G401 (cell line): ENCODE measurements around the gene HSD11B2. TPM values are rescaled to one million over a fixed set of nuclear protein-coding genes. Genes with fewer than 3 reads are reported as not detected.

Experiments
- DNase-seq: peaks from one replicate; pipeline ENCODE4 v3.0.0-alpha.2; 2015; ENCODE audit warnings: low spot score
- in situ Hi-C: cut with HindIII; loops from 2 replicates; pipeline ENCODE4 v1.10.0; 2016; ENCODE audit warnings: low sequenced_read_pairs, mixed read lengths
- total RNA-seq: library from RNA; depleted of rRNA; stranded (reverse); fragments of >200 nt; shearing (Covaris generic); gene quantifications from 2 replicates; pipeline ENCODE4 v1.2.3, GENCODE V29; 2014

The HSD11B2 gene
- total RNA-seq, 1 experiment from 2014 or later, result not detected

DNA sequence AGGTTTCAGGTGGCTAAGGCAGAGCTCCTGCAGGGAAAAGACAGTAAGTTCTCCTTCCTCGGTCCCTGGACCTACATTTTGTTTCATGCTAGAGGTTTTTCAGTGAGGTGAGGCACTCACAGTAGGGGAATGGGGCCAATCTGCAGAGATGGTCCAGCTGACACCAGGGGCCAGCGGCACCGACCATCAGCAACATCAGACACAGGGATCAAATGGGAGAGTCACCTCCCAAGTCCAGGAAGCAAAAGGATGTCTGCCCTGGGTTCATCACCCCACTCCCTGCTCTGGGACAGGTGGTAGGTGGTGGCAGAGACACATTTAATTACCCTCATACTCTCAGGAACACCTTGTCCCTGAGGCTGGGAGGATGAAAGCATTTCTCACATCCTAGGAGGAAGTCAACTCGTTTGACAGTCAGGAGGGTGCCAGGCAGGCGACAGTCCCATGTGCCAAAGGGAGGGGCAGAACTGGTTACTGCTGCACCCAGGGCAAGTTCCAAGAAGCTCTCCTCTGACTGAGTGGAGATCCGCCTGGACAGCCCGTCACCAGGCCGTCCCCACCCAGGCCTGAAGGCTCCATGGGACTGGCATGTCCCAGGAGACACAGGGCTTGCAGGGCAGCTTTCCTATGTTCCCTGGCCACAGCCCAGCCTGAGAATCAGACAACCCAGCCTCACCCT, 30.8 kb downstream of the HSD11B2 start:
- no peak for DNase-seq
- in situ Hi-C loops, result no loop called here

DNA sequence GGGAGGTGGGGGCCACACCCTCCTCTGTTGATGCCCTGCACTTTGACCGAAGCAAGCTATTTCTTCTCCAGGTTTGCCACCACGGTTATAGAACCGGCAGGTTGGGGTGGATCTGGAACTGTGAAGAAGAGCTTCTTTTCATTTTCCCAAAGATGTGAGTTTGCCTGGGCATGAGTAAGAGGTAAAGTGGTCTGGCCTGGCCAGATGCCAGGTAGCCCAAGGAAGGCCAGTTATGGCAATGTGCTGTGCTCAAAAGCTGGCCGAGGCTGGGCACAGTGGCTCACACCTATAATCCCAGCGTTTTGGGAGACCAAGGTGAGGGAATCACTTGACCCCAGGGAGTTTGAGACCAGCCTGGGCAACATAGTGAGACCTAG, 31.3 kb downstream of the HSD11B2 start:
- in situ Hi-C loops, result no loop called here
- DNase-seq, result no peak

DNA sequence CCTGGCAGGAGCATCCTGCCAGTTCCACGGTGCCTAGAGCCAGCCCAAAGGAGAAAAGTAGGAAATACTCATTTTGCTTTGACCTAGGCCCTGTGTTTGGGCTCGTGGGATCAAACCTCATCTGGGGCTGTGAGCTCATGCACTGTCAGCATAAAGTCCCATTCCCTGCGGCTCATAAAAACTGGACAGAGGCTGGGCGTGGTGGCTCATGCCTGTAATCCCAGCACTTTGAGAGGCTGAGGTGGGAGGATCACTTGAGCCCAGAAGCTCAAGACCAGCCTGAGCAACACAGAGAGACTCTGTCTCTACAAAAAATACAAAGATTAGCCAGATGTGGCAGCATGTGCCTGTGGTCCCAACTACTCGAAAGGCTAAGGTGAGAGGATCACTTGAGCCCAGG, 32.1 kb downstream of the HSD11B2 start:
- in situ Hi-C loops, result no loop called here
- DNase-seq, result no peak

DNA sequence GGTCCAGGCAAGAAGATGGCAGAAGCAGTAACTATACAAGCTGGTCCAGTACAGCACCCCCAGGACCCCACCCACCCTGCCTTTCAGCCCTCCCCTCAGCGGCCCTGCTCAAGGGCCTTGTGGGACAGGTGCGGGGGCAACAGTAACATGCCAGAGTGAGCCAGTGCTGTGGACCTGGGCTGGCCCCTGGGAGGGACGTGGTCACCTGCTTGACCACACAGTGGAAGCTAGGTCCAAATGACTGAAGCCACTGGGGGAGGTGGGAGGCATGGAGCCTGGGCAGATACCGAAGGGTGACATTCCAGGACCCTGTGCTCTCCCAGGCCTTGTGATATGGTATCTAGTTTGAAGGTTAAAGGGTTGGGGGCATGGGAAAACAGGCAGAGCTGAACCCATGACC, 32.8 kb downstream of the HSD11B2 start:
- no peak for DNase-seq

DNA sequence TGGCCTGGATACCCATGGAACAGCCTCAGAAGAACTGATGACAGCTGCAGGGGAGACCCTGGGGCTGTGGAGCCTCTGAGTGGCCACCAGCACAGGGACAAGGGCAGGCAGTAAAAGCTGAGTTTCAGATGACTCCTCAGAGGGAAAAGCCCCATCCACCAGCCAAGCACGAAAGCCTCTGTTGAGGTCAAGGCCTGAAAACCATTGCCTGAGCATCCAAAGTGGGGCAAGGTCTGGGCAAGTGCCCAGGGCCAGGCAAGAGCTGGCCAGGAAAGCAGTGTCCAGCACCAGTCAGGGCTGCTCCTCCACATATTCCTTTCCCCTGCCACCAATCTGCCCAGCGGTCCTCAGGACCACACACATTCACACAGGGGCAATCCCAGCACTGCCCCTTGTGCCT, 33.6 kb downstream of the HSD11B2 start:
- in situ Hi-C loops, result no loop called here
- no peak for DNase-seq

More for the DNA sequence above, 32.8 kb downstream of the HSD11B2 start:
- in situ Hi-C loops, result no loop called here

DNA sequence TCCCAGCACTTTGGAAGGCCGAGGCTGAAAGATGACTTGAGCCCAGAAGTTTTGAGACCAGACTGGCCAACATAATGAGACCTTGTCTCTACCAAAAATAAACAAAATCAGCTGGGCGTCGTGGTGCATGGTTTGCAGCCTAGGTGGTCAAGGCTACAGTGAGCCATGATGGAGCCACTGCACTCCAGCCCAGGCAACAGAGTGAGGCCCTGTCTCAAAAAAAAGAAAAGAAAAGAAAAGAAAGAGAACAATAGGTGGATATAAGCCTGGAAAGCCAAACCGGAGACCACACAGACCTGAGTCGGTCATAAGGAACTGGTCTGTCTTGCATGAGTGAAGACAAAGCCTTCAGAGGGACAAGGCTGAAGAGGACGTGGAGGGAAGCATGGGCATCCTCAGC, 35.7 kb downstream of the HSD11B2 start:
- DNase-seq, result no peak
- in situ Hi-C loops, result no loop called here

DNA sequence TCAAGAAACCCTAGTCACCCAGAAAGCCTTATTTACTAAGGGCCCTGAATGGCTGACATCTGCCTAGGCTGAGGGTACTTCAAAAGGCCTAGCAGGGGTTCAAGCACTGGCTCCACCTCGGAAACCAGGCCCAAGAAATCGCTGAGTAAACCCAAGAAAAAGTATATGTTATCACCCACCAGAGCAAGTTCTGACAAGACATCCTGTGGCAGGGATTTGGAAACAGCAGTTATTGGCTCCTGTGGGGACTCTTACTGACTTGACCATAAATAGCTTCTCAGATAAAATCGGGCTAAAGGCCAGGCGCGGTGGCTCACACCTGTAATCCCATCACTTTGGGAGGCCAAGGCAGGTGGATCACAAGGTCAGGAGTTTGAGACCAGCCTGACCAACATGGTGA, 37.8 kb downstream of the HSD11B2 start:
- no peak for DNase-seq
- in situ Hi-C loops, result no loop called here

DNA sequence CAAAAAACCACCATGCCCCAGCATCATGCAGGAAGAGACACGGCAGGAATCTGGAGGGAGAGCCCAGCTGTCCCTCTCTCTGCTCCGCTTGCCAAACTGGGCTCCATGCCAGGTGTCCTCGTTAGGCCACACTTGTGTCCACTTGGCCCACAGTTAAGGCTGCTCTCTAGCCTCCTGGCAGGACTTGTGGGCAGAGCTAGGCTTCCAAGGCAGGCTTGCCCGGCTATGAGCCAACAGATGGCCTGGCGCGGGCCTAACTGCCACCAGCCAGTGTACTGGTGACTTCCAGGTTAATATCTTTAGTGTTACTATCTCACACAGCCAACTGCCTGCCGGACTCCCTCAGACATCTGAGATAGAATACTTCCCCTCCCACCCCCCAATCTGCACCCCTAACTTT, 39.4 kb downstream of the HSD11B2 start:
- peak; percentile 100 for DNase-seq
- in situ Hi-C loops, result no loop called here

DNA sequence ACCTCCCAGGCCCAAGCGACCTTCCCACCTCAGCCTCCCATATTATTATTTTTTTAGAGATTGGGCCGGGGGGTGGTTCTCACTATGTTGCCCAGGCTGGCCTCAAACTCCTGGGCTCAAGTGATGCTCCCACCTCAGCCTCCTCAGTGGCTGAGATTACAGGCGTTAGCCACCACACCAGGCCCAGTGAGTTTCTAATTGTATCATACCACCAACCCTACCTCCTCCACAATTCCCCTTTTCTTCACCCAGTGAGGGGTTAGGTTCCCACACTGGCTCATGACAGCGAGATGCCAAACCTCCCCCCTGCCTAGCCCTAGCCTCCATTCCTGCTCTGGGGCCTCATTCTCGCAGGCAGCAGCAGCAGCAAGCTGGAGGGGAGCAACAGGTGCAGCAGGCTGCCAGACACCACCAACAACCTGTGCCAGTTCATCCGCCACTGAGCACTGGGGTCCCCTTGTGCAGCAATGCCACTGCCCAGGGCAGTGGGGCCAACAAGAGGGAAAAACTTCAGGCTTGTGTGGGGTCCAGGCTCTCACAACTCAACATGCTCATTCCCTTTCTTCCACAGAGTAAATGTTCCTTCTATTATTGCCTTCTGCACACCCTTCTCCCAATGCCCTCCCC, 41.0 kb downstream of the HSD11B2 start:
- in situ Hi-C loops, result no loop called here
- DNase-seq, result no peak

DNA sequence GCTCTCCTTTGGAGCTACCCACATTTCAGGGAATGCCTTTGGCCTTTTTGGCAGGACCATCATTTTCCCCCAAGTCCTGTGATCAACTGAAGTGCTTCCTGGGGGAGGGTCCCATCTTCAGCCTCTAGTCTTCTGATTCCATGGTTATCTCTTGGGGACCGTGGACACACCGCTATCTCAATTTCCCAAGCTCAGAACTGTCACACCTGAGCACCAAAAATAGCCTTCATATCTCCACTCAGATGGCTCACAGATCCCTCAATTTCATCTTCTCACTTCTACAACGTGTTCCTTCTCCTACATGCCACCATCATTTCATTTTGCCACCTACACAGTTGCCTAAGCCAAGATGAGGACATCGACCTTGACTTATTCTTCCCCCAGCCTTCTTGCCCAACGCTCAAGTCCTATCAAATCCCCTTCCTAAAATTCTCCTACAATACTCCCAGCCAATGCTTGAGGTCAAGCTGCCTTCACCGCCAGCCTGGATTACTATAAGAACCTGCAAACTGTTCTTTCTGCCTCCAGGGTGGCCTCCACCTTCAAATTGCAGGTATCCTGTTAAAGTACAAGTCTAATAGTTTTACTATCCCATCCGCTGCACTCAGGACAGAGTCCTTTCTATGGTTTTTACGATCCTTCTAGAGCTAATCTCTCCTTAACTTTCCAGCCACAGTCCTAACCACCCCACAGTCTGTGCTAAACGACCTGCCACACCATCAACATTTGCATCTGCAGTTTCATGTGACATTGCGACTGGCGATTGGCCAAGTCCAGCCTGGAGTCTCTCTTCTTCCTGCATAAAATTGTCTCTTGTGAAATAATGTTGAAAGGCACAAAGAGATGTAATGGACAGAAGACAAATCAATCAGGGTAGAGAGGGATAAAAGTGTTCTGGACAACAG, 43.9 kb downstream of the HSD11B2 start:
- DNase-seq, result no peak
- in situ Hi-C loops, result no loop called here

DNA sequence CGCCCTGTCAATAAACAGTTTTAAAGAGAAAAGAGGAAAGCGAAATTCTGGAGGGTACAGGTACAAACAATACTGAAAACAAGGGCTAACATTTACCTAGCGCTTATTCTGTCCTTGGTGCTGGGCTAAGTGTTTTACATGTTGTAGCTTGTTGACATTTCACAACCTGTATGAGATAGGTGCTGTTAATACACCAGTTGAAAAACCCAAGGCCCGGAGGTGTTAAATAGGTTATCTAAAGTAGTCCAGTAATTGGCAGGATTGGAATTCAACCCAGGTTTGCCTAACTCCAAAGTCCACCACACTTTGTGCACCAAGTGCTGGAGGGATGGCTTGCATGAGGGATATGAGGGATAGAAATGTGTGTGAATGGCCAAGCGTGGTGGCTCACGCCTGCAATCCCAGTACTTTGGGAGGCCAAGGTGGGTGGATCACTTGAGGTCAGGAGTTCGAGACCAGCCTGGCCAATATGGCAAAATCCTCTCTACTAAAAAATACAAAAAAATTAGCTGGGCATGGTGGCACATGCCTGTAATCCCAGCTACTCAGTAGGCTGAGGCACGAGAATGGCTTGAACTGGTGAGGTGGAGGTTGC, 47.1 kb downstream of the HSD11B2 start:
- no peak for DNase-seq
- in situ Hi-C loops, result no loop called here

DNA sequence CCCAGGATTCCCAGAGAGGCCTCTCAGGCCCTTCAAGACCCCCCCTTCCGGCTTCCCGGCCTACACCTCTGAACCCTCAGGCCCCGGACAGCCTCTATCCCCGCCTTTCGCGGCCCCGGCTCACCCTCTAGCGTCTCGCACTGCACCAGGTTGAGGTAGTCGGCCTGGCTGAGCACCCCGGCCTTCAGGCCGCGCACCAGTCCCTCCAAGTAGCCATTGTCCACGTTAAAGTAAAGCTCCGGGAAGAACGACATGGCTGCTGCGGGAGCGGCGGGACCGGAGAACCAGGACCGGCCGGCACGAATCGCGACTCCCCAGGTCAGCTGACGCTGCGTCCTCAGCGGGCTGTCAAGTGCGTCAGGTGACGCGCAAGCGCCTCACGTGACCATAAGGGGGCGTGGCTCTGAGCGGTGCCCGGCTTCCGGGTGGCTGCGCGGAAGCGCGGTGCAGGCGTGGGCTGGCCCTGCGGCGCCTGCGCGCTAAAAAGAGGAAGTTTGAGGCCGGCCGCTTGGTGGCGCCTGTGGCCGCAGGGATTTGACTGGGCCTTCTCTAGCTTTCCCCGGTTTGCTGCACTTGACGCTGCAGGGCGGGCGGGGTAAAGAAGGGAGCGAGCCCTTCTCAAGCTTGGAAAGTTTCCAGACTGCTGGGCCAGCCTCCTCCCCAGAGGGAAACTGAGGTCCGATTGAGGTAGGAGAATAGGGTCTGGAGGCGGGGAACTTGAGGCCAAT, 50.1 kb downstream of the HSD11B2 start, which contains the start of gene ATP6V0D1:
Gene ATP6V0D1 (minus strand): TSS at position 325 of the 728 bp plus-strand sequence. CDS start 71 bp downstream, at position 254.
- peak; percentile 97 for DNase-seq
- in situ Hi-C loops, result loop anchor here (5.0 kb wide), 1 partner anchor 34 kb away; no protein-coding TSS in a partner anchor

DNA sequence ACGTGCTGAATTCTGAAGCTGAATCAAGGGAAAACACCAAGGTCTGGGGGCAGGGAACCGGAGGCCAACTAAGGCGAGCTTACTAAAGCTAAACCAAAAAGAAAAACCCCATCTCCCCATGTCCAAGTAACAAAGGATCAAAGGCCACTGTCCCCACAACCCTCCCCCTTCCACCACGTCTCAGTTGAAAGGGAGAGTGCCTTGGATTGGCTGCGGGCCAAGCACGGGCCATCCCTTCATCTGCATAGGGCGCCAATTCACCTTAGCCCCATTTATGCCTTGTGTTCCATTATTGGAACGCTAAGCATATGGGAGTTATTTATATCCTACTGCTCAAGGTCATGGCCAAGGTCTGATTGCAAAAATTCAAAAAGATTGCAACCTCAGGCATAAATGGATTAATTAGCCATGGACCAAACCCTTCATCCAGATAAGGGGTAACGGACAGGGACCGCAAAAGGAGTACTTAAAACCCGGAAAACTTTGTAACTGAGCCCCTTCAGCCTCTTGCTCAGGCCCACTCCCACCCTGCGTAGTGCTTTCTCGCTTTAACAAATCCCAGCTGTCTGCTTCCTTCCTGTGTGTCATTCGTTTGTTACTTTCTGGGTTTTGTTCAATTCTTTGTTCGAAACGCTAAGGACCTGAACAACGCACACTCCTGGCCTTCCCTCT, 50.8 kb downstream of the HSD11B2 start:
- in situ Hi-C loops, result loop anchor here (5.0 kb wide), 1 partner anchor 34 kb away; no protein-coding TSS in a partner anchor
- DNase-seq, result peak; percentile 30

DNA sequence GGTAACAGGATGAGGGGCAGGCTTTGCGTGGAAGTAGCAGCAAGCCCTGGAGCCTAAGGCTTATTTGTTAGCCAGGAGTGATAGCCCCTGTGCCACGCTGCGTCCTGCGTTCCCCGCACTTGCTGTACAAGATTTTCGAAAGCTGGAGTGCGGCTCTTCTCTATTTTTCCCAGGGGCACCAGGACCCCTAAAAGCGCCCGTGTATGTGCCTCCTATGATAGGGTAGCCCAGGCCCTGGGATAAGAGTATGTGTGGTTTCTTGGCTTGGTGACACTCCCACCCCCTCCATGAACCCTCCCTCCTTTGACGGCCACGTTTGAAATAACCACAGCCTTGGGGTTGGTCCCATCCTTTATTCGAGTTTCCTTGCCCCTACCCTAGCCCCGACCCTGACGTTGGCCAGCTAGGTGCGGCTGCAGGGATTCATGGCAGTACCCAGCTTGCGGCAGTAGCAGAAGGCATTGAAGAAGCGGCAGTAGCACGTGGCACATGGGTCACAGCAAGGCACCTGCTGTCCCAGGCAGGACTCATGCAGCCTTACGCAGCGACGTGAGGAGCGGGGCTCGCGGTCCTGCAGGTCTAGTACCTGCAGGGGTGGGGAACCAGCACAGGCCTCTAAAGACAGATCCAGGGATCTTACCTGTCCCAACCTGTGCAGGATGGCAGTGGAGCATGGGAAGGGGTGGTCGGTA, 51.5 kb downstream of the HSD11B2 start:
- in situ Hi-C loops, result loop anchor here (5.0 kb wide), 1 partner anchor 35 kb away; no protein-coding TSS in a partner anchor
- peak; percentile 39 for DNase-seq

DNA sequence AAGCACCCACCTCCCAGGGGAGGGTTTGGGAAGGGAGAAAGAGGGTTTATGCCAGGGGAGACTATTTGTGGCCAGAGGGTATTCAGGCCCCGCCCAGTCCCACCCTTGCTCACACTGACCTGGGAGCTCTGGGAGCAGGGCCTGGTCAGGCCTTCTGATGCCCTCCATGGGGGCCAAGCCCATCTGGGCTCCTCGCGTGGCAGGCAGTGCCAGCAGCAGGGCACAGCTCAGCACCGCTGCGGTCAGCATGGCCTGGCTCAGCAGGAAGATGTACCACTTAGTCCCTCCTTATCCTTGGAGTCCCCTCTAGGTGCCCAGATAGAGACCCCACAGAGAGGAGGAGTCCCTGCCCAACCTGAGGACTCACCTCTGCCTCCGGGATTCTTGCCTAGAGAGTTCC, 52.2 kb downstream of the HSD11B2 start, which contains the start of gene AGRP:
Gene AGRP (minus strand): TSS at position 398 of the 400 bp plus-strand sequence. CDS start 149 bp downstream, at position 249.
- no peak for DNase-seq
- in situ Hi-C loops, result loop anchor here (5.0 kb wide), 1 partner anchor 36 kb away; no protein-coding TSS in a partner anchor

DNA sequence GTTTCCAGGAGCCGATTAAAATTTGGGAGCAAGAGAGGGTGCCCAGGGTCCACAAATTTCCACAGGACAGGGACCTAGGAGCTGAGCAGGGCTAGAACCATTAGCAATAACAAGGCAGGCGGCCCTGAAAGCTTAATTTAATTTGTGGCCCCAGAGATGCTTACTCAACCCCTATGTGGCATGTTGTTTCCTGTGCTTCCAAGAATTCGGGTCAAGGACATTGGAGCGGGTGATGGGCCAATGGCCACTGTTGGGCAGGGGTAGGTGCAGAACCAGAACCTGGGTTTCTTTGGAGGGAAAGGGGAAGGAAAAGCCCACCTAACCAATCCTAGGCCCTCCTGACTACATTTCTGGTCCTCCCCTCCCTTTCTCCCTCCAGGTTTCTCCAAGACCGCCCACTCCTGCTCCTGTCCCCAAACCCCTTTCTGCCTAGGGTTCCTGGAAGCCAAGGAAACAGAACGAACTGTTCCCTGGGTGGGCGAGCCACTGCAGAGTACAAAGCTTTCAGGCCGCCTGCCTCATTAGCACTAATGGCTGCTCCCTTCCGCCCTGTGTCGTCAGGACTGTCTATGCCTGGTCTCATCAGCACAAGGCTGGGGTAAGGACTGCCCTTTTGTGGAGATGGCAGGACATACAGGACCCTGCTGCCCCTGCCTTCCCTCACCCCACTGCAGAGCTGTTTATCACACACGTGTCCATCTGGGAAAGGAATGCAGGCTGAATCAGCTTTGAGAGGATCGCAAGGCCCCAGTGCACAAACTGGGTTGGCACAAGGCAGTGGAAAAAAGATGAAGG, 53.0 kb downstream of the HSD11B2 start:
- in situ Hi-C loops, result loop anchor here (5.0 kb wide), 1 partner anchor 37 kb away; no protein-coding TSS in a partner anchor
- no peak for DNase-seq

DNA sequence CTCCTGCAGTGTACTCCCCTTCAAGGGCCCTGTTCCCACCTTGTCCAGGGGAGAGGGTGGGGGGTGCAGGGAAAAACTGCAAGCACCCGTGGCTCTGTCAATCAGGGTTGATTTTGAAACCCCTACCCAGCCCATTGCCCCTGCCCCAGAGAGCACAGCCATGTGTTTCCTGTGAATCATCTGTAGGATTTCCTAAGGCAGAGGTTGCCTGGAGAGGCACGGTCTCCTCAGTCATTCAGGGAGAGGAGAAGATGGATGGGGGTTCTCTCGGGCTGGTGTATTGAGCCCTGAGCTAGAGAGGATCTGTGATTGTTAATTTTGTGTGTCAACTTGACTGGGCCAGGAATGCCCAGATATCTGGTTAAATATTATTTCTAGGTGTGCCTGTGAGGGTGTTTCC, 55.9 kb downstream of the HSD11B2 start:
- in situ Hi-C loops, result no loop called here

More for the DNA sequence above, 55.9 kb downstream of the HSD11B2 start:
- no peak for DNase-seq
